ENCODE measurements around the gene NCKAP5L. TPM values are rescaled to one million over a fixed set of nuclear protein-coding genes. Genes with fewer than 3 reads are reported as not detected.

The NCKAP5L gene
- total RNA-seq, 1 donor from 2014 or later = 19.3 TPM

DNA sequence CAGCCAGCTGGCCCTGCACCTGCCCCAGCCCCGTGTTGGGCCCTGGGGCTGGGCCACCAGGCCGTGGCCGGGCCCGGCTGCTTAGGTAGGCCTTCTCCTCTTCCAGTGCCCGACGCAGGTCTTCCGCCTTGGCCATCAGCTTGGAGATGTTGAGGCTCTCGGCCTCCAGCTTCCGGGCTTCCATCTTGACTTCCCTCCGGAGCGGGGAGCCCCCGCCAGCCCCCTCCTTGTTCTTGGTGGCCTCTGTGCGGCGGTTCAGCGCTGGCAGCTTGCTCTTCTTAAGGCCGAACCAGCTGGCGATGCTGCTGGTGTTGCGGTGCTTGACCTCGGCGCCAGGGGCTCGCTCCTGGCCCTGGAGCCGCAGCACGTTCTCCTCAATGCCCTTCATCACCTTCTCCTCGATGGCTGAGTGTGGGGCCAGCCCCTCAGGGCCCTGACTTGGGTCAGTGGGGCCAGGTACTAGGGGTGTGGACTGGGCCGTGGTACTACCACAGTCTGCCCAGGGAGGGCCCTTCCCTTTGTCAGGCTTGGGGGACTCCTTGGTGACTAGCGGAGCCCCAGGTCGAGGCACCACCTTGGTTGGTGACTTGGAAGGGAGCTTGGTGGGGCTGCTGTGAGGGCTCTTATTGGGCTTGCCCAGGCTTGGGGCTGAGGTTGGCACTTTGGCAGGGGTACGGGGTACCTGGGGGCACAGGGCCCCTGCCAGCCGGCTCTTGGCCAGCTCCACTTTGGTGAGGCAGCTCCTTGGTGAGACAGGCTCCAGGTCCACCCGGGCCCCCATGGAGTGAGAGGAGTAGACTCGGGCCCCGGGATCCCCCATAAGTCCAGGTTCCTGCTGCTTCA is 33.2 kb downstream of the NCKAP5L start:
- H3K27ac ChIP-seq (ENCODE audit: low read depth, low read length) = no peak overlapping the region
- no peaks in the 10 kb centered on the region for H3K27me3 ChIP-seq (ENCODE audit: control insufficient read depth in 3 of 3, insufficient read depth in 3 of 3, low read length in 3 of 3)
- H3K4me3 ChIP-seq (ENCODE audit: low read length in 3 of 3) = no peak overlapping the region
- peaks cover under 1 to 4% (median 3%) of the 10 kb centered on the region in 3 donors for H3K4me1 ChIP-seq (ENCODE audit: control insufficient read depth in 3 of 3, insufficient read depth in 3 of 3, low read length in 3 of 3)
- no peak overlapping the region for H3K9ac ChIP-seq (ENCODE audit: low read depth in 1 of 3, low read length in 3 of 3)
- H3K9me3 ChIP-seq (ENCODE audit: control insufficient read depth in 3 of 3, low read length in 3 of 3) = no peaks in the 10 kb centered on the region
- H3K36me3 ChIP-seq (ENCODE audit: control insufficient read depth in 3 of 3, insufficient read depth in 3 of 3, low read length in 3 of 3) = peaks cover 34 to 45% (median 42%) of the 10 kb centered on the region in 3 donors

DNA sequence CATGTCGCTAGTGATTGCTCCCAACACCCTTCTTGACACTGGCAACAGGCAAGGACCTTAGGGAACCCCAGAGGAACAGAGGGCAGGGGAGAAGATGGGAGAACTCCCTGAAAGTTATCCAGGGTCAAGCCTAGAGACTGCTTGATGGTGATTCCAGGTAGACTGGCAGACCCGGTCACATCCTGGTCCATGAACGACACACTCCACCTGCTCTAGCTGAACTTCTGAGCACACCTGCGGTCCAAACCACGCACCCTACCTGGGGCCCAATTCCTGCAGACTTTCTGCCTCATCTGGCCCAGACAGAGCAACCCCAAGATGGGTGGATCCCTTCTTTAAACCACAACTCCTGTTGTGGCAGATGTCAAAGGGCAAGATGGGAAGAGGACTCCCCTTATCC is 34.2 kb downstream of the NCKAP5L start:
- Histone ChIP-seq H3K27ac (ENCODE audit: low read depth, low read length) (no peak overlapping the region), H3K9ac (ENCODE audit: low read depth in 1 of 3, low read length in 3 of 3) (no peak overlapping the region), H3K9me3 (ENCODE audit: control insufficient read depth in 3 of 3, low read length in 3 of 3) (no peaks in the 10 kb centered on the region), H3K4me3 (ENCODE audit: low read length in 3 of 3) (no peak overlapping the region), H3K4me1 (ENCODE audit: control insufficient read depth in 3 of 3, insufficient read depth in 3 of 3, low read length in 3 of 3) (no peaks in the 10 kb centered on the region), H3K27me3 (ENCODE audit: control insufficient read depth in 3 of 3, insufficient read depth in 3 of 3, low read length in 3 of 3) (no peaks in the 10 kb centered on the region), H3K36me3 (ENCODE audit: control insufficient read depth in 3 of 3, insufficient read depth in 3 of 3, low read length in 3 of 3) (peaks cover 37 to 45% (median 45%) of the 10 kb centered on the region in 3 donors)

DNA sequence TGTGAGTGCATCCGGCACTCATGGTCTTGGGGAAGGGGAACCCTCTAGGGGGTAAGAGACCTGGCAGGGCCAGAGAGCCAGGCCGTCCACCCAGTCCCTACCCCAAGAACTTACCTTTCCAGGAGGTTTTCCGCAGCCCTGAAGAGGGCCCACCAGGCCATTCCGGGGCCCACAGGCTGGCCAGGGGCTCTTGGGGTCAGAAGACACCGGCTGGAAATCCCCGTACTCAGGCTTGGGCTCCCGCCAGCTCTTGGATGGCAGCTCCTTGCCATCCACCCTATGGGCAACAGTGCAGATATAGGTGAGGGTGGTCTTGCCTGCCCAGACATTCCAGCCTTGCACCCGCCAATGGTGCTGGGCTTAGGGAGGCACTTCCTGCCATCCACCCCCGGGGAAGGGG is 34.6 kb downstream of the NCKAP5L start:
- H3K4me3 ChIP-seq (ENCODE audit: low read length in 3 of 3) = no peak overlapping the region
- no peak overlapping the region for H3K9ac ChIP-seq (ENCODE audit: low read depth in 1 of 3, low read length in 3 of 3)
- H3K36me3 ChIP-seq (ENCODE audit: control insufficient read depth in 3 of 3, insufficient read depth in 3 of 3, low read length in 3 of 3) = peaks cover 37 to 43% (median 42%) of the 10 kb centered on the region in 3 donors
- H3K9me3 ChIP-seq (ENCODE audit: control insufficient read depth in 3 of 3, low read length in 3 of 3) = no peaks in the 10 kb centered on the region
- no peaks in the 10 kb centered on the region for H3K4me1 ChIP-seq (ENCODE audit: control insufficient read depth in 3 of 3, insufficient read depth in 3 of 3, low read length in 3 of 3)
- H3K27ac ChIP-seq (ENCODE audit: low read depth, low read length) = no peak overlapping the region
- H3K27me3 ChIP-seq (ENCODE audit: control insufficient read depth in 3 of 3, insufficient read depth in 3 of 3, low read length in 3 of 3) = no peaks in the 10 kb centered on the region

DNA sequence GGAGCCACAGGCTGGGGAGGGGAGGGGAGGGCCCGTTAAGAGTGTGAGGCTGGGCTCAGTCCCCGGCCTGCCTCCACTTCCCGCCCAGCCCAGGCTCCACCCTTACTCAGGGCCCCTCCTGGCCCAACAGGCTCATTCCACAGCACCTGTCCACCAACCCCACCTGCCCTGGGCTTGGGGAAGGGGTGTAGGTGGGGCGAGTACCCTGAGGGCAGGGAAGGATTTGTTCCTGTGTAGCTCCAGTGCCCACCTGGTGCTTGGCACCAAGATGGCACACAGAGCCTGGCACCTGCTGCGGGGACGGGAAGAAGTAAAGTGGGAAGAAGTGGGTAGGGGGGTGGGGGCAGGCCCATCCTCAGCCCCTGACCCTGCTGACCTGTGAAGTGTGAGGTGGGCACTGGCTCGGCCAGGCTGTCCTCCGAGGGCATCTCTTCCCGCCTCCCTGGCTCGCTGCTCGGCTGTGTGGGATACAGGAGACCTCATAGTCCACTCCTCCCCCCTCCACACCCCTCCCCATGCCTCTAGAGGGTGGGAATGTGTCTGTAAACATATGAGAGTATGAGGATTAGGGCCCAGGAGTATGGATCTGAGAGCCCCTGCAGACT is 35.1 kb downstream of the NCKAP5L start:
- H3K4me1 ChIP-seq (ENCODE audit: control insufficient read depth in 3 of 3, insufficient read depth in 3 of 3, low read length in 3 of 3) = no peaks in the 10 kb centered on the region
- H3K36me3 ChIP-seq (ENCODE audit: control insufficient read depth in 3 of 3, insufficient read depth in 3 of 3, low read length in 3 of 3) = peaks cover 32 to 37% (median 37%) of the 10 kb centered on the region in 3 donors
- H3K27ac ChIP-seq (ENCODE audit: low read depth, low read length) = no peak overlapping the region
- no peak overlapping the region for H3K9ac ChIP-seq (ENCODE audit: low read depth in 1 of 3, low read length in 3 of 3)
- no peak overlapping the region for H3K4me3 ChIP-seq (ENCODE audit: low read length in 3 of 3)
- H3K9me3 ChIP-seq (ENCODE audit: control insufficient read depth in 3 of 3, low read length in 3 of 3) = no peaks in the 10 kb centered on the region
- no peaks in the 10 kb centered on the region for H3K27me3 ChIP-seq (ENCODE audit: control insufficient read depth in 3 of 3, insufficient read depth in 3 of 3, low read length in 3 of 3)

DNA sequence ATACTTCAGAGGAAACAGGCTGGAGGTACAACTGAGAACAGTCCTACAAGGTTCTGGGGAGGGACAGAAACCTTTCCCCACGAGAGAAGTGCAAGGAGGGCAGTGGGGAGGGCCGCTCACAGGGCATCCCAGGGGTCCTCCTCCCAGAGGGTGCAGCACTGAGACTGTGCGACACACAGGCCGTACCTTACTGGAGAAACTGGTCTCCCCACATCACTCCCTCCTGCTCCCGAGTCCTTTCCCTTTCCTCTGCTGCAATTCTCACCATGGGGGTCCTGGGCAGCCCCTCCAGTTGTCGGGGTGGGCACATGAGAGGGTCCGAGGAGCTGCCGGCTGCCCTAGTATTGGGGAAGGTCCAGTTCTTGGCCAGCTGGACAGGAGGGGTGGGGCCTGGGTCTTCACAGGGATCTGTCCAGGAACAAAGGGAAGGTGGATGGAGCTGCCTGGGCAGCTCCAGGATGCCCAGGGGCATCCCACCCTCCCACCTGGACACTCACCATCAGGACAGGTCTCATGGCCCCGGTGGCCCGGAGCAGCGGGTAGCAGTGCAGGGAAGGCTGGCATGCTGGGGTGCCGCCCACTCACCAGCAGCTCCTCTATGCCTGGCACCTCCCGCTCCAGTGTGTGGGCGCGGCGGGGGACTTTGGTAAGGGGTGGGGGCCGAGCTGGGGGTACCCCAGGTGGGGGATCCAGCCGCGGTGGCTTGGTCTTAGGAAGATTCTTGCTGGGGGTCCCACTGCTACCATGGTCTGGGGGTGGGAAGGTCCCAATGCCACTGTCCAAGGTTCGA is 35.8 kb downstream of the NCKAP5L start:
- Histone ChIP-seq H3K36me3 (ENCODE audit: control insufficient read depth in 3 of 3, insufficient read depth in 3 of 3, low read length in 3 of 3) (peaks cover 25 to 30% (median 30%) of the 10 kb centered on the region in 3 donors), H3K9ac (ENCODE audit: low read depth in 1 of 3, low read length in 3 of 3) (no peak overlapping the region), H3K4me3 (ENCODE audit: low read length in 3 of 3) (no peak overlapping the region), H3K9me3 (ENCODE audit: control insufficient read depth in 3 of 3, low read length in 3 of 3) (no peaks in the 10 kb centered on the region), H3K27ac (ENCODE audit: low read depth, low read length) (no peak overlapping the region), H3K4me1 (ENCODE audit: control insufficient read depth in 3 of 3, insufficient read depth in 3 of 3, low read length in 3 of 3) (no peaks in the 10 kb centered on the region), H3K27me3 (ENCODE audit: control insufficient read depth in 3 of 3, insufficient read depth in 3 of 3, low read length in 3 of 3) (no peaks in the 10 kb centered on the region)

DNA sequence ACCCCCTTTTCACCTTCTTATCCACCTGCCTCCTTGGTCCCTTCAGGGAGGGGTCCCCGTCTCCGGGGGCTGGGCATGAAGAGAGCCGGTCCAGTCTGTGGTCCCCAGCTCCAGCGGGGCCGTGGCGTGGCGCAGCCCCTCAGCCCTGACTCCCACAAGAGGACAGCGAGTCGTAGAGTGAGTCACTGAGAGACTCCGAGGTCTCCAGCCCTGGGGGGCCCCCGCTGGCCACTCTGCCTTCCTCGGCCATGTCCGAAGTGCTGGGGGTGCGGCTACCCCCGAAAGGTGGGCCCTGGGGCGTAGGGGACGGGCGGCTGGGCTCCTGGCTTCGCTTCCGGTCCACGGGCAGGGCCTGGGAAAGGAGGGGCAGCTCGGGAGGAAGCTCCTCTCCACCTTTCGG is 36.5 kb downstream of the NCKAP5L start:
- Histone ChIP-seq H3K4me1 (ENCODE audit: control insufficient read depth in 3 of 3, insufficient read depth in 3 of 3, low read length in 3 of 3) (no peaks in the 10 kb centered on the region), H3K9ac (ENCODE audit: low read depth in 1 of 3, low read length in 3 of 3) (no peak overlapping the region), H3K9me3 (ENCODE audit: control insufficient read depth in 3 of 3, low read length in 3 of 3) (no peaks in the 10 kb centered on the region), H3K4me3 (ENCODE audit: low read length in 3 of 3) (no peak overlapping the region), H3K27me3 (ENCODE audit: control insufficient read depth in 3 of 3, insufficient read depth in 3 of 3, low read length in 3 of 3) (no peaks in the 10 kb centered on the region), H3K36me3 (ENCODE audit: control insufficient read depth in 3 of 3, insufficient read depth in 3 of 3, low read length in 3 of 3) (peaks cover 18 to 29% (median 24%) of the 10 kb centered on the region in 3 donors), H3K27ac (ENCODE audit: low read depth, low read length) (no peak overlapping the region)

DNA sequence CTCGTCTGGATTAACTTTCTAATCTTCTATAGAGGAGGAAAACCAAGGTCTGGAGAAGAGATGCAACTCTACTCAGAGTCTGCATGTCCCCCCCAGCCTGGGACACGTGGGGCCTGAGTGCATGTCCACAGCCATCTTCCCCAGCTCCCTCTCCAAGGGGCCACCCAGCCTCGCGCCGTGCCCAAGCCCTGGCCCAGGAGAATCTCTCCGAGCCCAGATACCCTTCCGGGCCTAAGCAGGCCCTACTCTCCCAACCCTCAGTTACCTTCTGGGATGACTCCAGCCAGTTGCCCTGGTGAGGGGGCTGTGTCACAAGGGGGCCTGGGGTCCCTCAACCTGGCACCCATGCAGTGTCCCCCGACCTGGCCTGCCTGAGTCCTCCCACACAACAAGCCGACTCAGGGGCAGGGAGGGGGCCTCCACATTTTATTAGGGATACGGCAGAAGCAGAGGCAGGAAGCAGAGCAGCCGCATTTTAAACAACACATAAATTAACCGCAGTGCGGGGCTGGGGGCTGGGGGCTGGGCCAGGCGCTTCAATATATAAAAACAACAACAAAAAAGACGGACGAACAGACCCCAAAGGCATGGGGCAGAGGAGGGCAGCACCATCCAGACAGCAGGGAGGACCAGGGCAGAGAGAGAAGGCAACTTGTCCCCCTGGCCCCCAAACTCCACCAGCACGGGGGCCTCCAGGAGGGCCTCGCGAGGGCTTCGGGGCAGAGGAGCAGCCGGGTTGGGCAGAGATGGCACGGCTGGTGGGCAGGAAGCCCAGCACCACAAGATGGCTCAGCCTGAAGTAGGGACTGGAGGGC is 37.3 kb downstream of the NCKAP5L start:
- Histone ChIP-seq H3K4me3 (ENCODE audit: low read length in 3 of 3) (no peak overlapping the region), H3K9ac (ENCODE audit: low read depth in 1 of 3, low read length in 3 of 3) (no peak overlapping the region), H3K27ac (ENCODE audit: low read depth, low read length) (no peak overlapping the region), H3K4me1 (ENCODE audit: control insufficient read depth in 3 of 3, insufficient read depth in 3 of 3, low read length in 3 of 3) (no peaks in the 10 kb centered on the region), H3K27me3 (ENCODE audit: control insufficient read depth in 3 of 3, insufficient read depth in 3 of 3, low read length in 3 of 3) (no peaks in the 10 kb centered on the region), H3K9me3 (ENCODE audit: control insufficient read depth in 3 of 3, low read length in 3 of 3) (no peaks in the 10 kb centered on the region), H3K36me3 (ENCODE audit: control insufficient read depth in 3 of 3, insufficient read depth in 3 of 3, low read length in 3 of 3) (peaks cover 17 to 22% (median 18%) of the 10 kb centered on the region in 3 donors)

GRCh38 chr12:49789992-49790391 is 38.2 kb downstream of the NCKAP5L start:
- H3K27me3 ChIP-seq (ENCODE audit: control insufficient read depth in 3 of 3, insufficient read depth in 3 of 3, low read length in 3 of 3) = no peaks in the 10 kb centered on the region
- H3K9ac ChIP-seq (ENCODE audit: low read depth in 1 of 3, low read length in 3 of 3) = no peak overlapping the region
- no peaks in the 10 kb centered on the region for H3K9me3 ChIP-seq (ENCODE audit: control insufficient read depth in 3 of 3, low read length in 3 of 3)
- H3K27ac ChIP-seq (ENCODE audit: low read depth, low read length) = no peak overlapping the region
- H3K4me1 ChIP-seq (ENCODE audit: control insufficient read depth in 3 of 3, insufficient read depth in 3 of 3, low read length in 3 of 3) = peaks cover 0 to under 1% (median under 1%) of the 10 kb centered on the region in 3 donors
- peaks cover 17 to 22% (median 18%) of the 10 kb centered on the region in 3 donors for H3K36me3 ChIP-seq (ENCODE audit: control insufficient read depth in 3 of 3, insufficient read depth in 3 of 3, low read length in 3 of 3)
- no peak overlapping the region for H3K4me3 ChIP-seq (ENCODE audit: low read length in 3 of 3)

GRCh38 chr12:49787672-49788071 is 40.5 kb downstream of the NCKAP5L start:
- no peaks in the 10 kb centered on the region for H3K27me3 ChIP-seq (ENCODE audit: control insufficient read depth in 3 of 3, insufficient read depth in 3 of 3, low read length in 3 of 3)
- peaks cover 7 to 17% (median 11%) of the 10 kb centered on the region in 3 donors for H3K36me3 ChIP-seq (ENCODE audit: control insufficient read depth in 3 of 3, insufficient read depth in 3 of 3, low read length in 3 of 3)

More at GRCh38 chr12:49787672-49788071, 40.5 kb downstream of the NCKAP5L start:
- H3K4me3 ChIP-seq (ENCODE audit: low read length in 3 of 3) = no peak overlapping the region
- peaks cover 19 to 21% (median 19%) of the 10 kb centered on the region in 3 donors for H3K4me1 ChIP-seq (ENCODE audit: control insufficient read depth in 3 of 3, insufficient read depth in 3 of 3, low read length in 3 of 3)
- H3K27ac ChIP-seq (ENCODE audit: low read depth, low read length) = no peak overlapping the region
- no peak overlapping the region for H3K9ac ChIP-seq (ENCODE audit: low read depth in 1 of 3, low read length in 3 of 3)
- no peaks in the 10 kb centered on the region for H3K9me3 ChIP-seq (ENCODE audit: control insufficient read depth in 3 of 3, low read length in 3 of 3)

All from skeletal muscle tissue (tissue), 4 donors.